OCI-LY1 (cell line): Measurements from ENCODE around the gene CBLC.

Experiments
- H2AFZ ChIP-seq: fragments of 200-600 bp; sonication (generic), shearing (Covaris generic); 2 replicates; pipeline ENCODE4 v1.6.0; 2014; ENCODE audit warnings: antibody characterized with exemption, mild to moderate bottlenecking, low read length
- H3F3A ChIP-seq: fragments of 200-600 bp; sonication (generic), shearing (Covaris generic); 2 replicates; pipeline ENCODE4 v1.6.0; 2014; ENCODE audit warnings: mild to moderate bottlenecking, antibody characterized with exemption, low read length, moderate library complexity; ENCODE audit not compliant: insufficient read depth
- H3K27ac ChIP-seq: fragments of 200-600 bp; sonication (generic); 2 replicates; pipeline ENCODE4 v1.5.1; 2014; ENCODE audit warnings: low read length, mixed run types, mild to moderate bottlenecking, low read depth; ENCODE audit not compliant: poor library complexity, severe bottlenecking
- H3K27me3 ChIP-seq: fragments of 200-600 bp; sonication (generic); 2 replicates; pipeline ENCODE4 v1.6.0; 2014; ENCODE audit warnings: antibody characterized with exemption, mild to moderate bottlenecking, low read length, moderate library complexity; ENCODE audit not compliant: insufficient read depth
- H3K36me3 ChIP-seq: fragments of 200-600 bp; sonication (generic); 2 replicates; pipeline ENCODE4 v1.6.1; 2014; ENCODE audit warnings: mild to moderate bottlenecking, antibody characterized with exemption, low read length, moderate library complexity, mixed read lengths; ENCODE audit not compliant: insufficient read depth
- H3K4me1 ChIP-seq: fragments of 200-600 bp; sonication (generic); 2 replicates; pipeline ENCODE4 v1.5.1; 2014; ENCODE audit warnings: mild to moderate bottlenecking, low read length, moderate library complexity; ENCODE audit not compliant: insufficient read depth, severe bottlenecking
- H3K4me2 ChIP-seq: fragments of 200-600 bp; sonication (generic), shearing (Covaris generic); 2 replicates; pipeline ENCODE4 v1.6.1; 2014; ENCODE audit warnings: low read length
- H3K4me3 ChIP-seq: fragments of 200-600 bp; sonication (generic); 2 replicates; pipeline ENCODE4 v1.5.1; 2014; ENCODE audit warnings: low read length, low read depth, mild to moderate bottlenecking, mixed read lengths; ENCODE audit not compliant: poor library complexity, severe bottlenecking
- H3K79me2 ChIP-seq: fragments of 200-600 bp; shearing (Covaris generic); 2 replicates; pipeline ENCODE4 v1.6.1; 2016; ENCODE audit warnings: mixed run types, low read length, mixed read lengths; ENCODE audit not compliant: insufficient read depth
- H3K9ac ChIP-seq: fragments of 200-600 bp; sonication (generic), shearing (Covaris generic); 2 replicates; pipeline ENCODE4 v1.6.1; 2014; ENCODE audit warnings: mild to moderate bottlenecking, low read length, mixed read lengths
- H3K9me2 ChIP-seq: fragments of 200-600 bp; sonication (generic), shearing (Covaris generic); 2 replicates; pipeline ENCODE4 v1.6.1; 2014; ENCODE audit warnings: low read depth, mild to moderate bottlenecking, low read length, mixed read lengths
- H3K9me3 ChIP-seq: fragments of 200-600 bp; shearing (Covaris generic); 2 replicates; pipeline ENCODE4 v1.6.1; 2014; ENCODE audit warnings: low read length, mixed read lengths
- H4K20me1 ChIP-seq: fragments of 200-600 bp; sonication (generic), shearing (Covaris generic); 2 replicates; pipeline ENCODE4 v1.6.0; 2016; ENCODE audit warnings: mild to moderate bottlenecking, low read length; ENCODE audit not compliant: insufficient read depth
- CTCF ChIP-seq: fragments of 200-600 bp; sonication (generic), shearing (Covaris generic); IDR thresholded peaks from 2 replicates; pipeline ENCODE4 v1.5.1; 2017; ENCODE audit warnings: mild to moderate bottlenecking, antibody characterized with exemption, low read length, moderate library complexity, mixed read lengths
- EZH2 ChIP-seq: fragments of 200-600 bp; sonication (generic), shearing (Covaris generic); IDR thresholded peaks from 2 replicates; pipeline ENCODE4 v1.8.0; 2017; ENCODE audit warnings: borderline replicate concordance, mixed run types, mild to moderate bottlenecking, antibody characterized with exemption, low read length, moderate library complexity, mixed read lengths

Gene CBLC

GRCh38 chr19:44734357-44734756, 43.3 kb upstream of the CBLC start:
- Histone ChIP-seq H3K9me2 (no peaks in the 10 kb centered on the region), H3K9ac (no peak overlapping the region), H3K27me3 (peaks cover 5% of the 10 kb centered on the region; the same call in 1 of the 2 replicates), H2AFZ (no peak overlapping the region), H3K79me2 (no peaks in the 10 kb centered on the region), H3F3A (no peaks in the 10 kb centered on the region), H3K4me3 (no peak overlapping the region), H3K4me2 (no peak overlapping the region), H3K9me3 (no peaks in the 10 kb centered on the region), H3K36me3 (no peaks in the 10 kb centered on the region), H4K20me1 (no peaks in the 10 kb centered on the region), H3K4me1 (no peaks in the 10 kb centered on the region), H3K27ac (no peak overlapping the region)
- TF ChIP-seq EZH2: no peak
- no peak for TF ChIP-seq CTCF

- no peak for TF ChIP-seq CTCF
- TF ChIP-seq EZH2: no peak
- Histone ChIP-seq H3K9me3 (no peaks in the 10 kb centered on the region), H3K4me2 (no peak overlapping the region), H3K4me3 (no peak overlapping the region), H3K27ac (no peak overlapping the region), H3K4me1 (no peaks in the 10 kb centered on the region), H3K36me3 (no peaks in the 10 kb centered on the region), H2AFZ (no peak overlapping the region), H3K9me2 (no peaks in the 10 kb centered on the region), H3K79me2 (no peaks in the 10 kb centered on the region), H4K20me1 (no peaks in the 10 kb centered on the region), H3K9ac (no peak overlapping the region), H3F3A (no peaks in the 10 kb centered on the region), H3K27me3 (peaks cover 5% of the 10 kb centered on the region; the same call in 1 of the 2 replicates)
These were observed 42.7 kb upstream of the CBLC start for GRCh38 chr19:44735011-44735410.

- no peak overlapping the region for H2AFZ ChIP-seq
- H3K36me3 ChIP-seq: no peaks in the 10 kb centered on the region
- no peaks in the 10 kb centered on the region for H3K9me3 ChIP-seq
- no peaks in the 10 kb centered on the region for H4K20me1 ChIP-seq
- no peaks in the 10 kb centered on the region for H3K27me3 ChIP-seq
- H3K9ac ChIP-seq: no peak overlapping the region
- TF ChIP-seq EZH2: no peak
- no peak for TF ChIP-seq CTCF
- H3K4me2 ChIP-seq: no peak overlapping the region
- no peaks in the 10 kb centered on the region for H3K9me2 ChIP-seq
- H3K4me3 ChIP-seq: no peak overlapping the region
- no peak overlapping the region for H3K27ac ChIP-seq
- no peaks in the 10 kb centered on the region for H3K79me2 ChIP-seq
- H3K4me1 ChIP-seq: peaks cover 3% of the 10 kb centered on the region
- H3F3A ChIP-seq: no peaks in the 10 kb centered on the region
These were observed 40.2 kb upstream of the CBLC start for GRCh38 chr19:44737238-44738071.
